Testis (tissue), 2 donors: Measurements from ENCODE around the gene SNIP1.

Source experiments
- POLR2A ChIP-seq: fragments of 450-650 bp; IDR thresholded peaks from one replicate; pipeline ENCODE4 v1.6.1; 2017; ENCODE audit warnings: antibody characterized with exemption, mild to moderate bottlenecking, moderate library complexity
- TF ChIP-seq, protein P1 (sequence below), 3 experiments: fragments of 450-650 bp in 2 of 3; fragments of 200-600 bp in 1 of 3; sonication (generic) in 1 of 3; IDR thresholded peaks; one replicate each; pipeline ENCODE4 v1.5.1; 2016 to 2019; ENCODE audit warnings: antibody characterized with exemption in 3 of 3, mild to moderate bottlenecking in 2 of 3, moderate library complexity in 1 of 3

DNA sequence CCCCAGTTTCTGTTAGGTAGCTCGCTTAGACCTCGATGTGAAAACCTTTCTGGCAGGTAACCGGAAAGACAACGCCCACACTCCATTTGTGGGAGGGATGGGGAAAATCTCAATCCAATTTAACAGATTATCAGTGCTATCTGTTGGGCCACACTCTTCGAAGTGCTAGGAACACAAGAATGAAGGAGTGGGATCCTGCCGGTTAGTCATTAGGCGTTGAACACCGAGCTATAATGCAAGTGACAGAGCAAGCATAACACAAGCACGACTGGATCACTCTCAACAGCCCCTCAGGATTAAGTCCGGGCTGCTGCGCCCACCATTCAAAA lies 531 bp downstream of the SNIP1 start:
- no peak for TF ChIP-seq POLR2A
- TF ChIP-seq, protein P1, sequence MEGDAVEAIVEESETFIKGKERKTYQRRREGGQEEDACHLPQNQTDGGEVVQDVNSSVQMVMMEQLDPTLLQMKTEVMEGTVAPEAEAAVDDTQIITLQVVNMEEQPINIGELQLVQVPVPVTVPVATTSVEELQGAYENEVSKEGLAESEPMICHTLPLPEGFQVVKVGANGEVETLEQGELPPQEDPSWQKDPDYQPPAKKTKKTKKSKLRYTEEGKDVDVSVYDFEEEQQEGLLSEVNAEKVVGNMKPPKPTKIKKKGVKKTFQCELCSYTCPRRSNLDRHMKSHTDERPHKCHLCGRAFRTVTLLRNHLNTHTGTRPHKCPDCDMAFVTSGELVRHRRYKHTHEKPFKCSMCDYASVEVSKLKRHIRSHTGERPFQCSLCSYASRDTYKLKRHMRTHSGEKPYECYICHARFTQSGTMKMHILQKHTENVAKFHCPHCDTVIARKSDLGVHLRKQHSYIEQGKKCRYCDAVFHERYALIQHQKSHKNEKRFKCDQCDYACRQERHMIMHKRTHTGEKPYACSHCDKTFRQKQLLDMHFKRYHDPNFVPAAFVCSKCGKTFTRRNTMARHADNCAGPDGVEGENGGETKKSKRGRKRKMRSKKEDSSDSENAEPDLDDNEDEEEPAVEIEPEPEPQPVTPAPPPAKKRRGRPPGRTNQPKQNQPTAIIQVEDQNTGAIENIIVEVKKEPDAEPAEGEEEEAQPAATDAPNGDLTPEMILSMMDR (IDR thresholded peaks at IDR 0.05) = no peak
